ENCODE results near the gene MTCH1. TPM values are rescaled to one million over a fixed set of nuclear protein-coding genes. Genes with fewer than 3 reads are reported as not detected.

MTCH1 gene
- polyA plus RNA-seq, 2 of the 4 experiments (the other 2 are of a cell fraction): 65.4 to 112 TPM

DNA sequence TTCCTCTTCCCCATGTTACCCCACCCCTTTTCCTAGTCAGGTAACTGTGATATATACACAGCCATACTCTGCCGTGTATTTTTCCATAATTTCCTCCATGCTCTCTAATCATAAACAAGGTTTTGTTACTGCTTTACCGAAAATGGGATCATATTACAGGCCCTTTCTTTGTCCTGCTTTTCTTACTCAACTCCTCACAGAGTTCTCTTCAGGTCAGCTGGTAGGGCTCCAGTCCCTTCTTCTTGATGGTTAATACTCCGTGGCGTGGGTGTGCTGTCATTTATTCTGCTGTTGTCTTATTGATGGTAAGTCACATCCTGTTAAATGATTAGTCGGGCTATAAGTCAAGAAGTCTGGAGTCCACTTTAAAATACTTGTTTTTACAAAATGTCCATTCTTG lies 56.4 kb downstream of the MTCH1 start:
- Histone ChIP-seq H3K9me3 (no peaks in the 10 kb centered on the region), H3K4me3 (no peak overlapping the region), H3K4me1 (no peaks in the 10 kb centered on the region), H3K27ac (no peak overlapping the region), H3K4me2 (no peak overlapping the region)
- ATAC-seq (no peak), FAIRE-seq (no peak), DNase-seq (ENCODE audit: low read depth in 1 of 2, low spot score in 1 of 2) (no peak)
- POLR2A ChIA-PET: no interaction called here
- CTCF ChIA-PET: no interaction called here
- WGBS (ENCODE audit: missing lambda C conversion rate): 53% methylated on average over 5 of the region's 5 CpGs
- TF ChIP-seq, protein P1, sequence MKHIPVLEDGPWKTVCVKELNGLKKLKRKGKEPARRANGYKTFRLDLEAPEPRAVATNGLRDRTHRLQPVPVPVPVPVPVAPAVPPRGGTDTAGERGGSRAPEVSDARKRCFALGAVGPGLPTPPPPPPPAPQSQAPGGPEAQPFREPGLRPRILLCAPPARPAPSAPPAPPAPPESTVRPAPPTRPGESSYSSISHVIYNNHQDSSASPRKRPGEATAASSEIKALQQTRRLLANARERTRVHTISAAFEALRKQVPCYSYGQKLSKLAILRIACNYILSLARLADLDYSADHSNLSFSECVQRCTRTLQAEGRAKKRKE (CRISPR knock-in tag; IDR thresholded peaks at IDR 0.05; ENCODE audit: low read depth): no peak
- TF ChIP-seq, protein P2, sequence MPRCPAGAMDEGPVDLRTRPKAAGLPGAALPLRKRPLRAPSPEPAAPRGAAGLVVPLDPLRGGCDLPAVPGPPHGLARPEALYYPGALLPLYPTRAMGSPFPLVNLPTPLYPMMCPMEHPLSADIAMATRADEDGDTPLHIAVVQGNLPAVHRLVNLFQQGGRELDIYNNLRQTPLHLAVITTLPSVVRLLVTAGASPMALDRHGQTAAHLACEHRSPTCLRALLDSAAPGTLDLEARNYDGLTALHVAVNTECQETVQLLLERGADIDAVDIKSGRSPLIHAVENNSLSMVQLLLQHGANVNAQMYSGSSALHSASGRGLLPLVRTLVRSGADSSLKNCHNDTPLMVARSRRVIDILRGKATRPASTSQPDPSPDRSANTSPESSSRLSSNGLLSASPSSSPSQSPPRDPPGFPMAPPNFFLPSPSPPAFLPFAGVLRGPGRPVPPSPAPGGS (IDR thresholded peaks at IDR 0.05): no peak
- no peak for TF ChIP-seq JUN (IDR thresholded peaks at IDR 0.05)
- TF ChIP-seq CHD2 (IDR thresholded peaks at IDR 0.05; ENCODE audit: low read length, partially characterized antibody): no peak
- TF ChIP-seq FOXS1 (CRISPR knock-in tag; IDR thresholded peaks at IDR 0.05): no peak
- no peak for TF ChIP-seq NFE2L2 (conservative IDR thresholded peaks at IDR 0.05; ENCODE audit: low read length)
- TF ChIP-seq MAZ (IDR thresholded peaks at IDR 0.05; ENCODE audit: borderline replicate concordance, low read depth, low read length): no peak
- TF ChIP-seq, protein P3, sequence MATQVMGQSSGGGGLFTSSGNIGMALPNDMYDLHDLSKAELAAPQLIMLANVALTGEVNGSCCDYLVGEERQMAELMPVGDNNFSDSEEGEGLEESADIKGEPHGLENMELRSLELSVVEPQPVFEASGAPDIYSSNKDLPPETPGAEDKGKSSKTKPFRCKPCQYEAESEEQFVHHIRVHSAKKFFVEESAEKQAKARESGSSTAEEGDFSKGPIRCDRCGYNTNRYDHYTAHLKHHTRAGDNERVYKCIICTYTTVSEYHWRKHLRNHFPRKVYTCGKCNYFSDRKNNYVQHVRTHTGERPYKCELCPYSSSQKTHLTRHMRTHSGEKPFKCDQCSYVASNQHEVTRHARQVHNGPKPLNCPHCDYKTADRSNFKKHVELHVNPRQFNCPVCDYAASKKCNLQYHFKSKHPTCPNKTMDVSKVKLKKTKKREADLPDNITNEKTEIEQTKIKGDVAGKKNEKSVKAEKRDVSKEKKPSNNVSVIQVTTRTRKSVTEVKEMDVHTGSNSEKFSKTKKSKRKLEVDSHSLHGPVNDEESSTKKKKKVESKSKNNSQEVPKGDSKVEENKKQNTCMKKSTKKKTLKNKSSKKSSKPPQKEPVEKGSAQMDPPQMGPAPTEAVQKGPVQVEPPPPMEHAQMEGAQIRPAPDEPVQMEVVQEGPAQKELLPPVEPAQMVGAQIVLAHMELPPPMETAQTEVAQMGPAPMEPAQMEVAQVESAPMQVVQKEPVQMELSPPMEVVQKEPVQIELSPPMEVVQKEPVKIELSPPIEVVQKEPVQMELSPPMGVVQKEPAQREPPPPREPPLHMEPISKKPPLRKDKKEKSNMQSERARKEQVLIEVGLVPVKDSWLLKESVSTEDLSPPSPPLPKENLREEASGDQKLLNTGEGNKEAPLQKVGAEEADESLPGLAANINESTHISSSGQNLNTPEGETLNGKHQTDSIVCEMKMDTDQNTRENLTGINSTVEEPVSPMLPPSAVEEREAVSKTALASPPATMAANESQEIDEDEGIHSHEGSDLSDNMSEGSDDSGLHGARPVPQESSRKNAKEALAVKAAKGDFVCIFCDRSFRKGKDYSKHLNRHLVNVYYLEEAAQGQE (IDR thresholded peaks at IDR 0.05): no peak
- TF ChIP-seq, protein P4, sequence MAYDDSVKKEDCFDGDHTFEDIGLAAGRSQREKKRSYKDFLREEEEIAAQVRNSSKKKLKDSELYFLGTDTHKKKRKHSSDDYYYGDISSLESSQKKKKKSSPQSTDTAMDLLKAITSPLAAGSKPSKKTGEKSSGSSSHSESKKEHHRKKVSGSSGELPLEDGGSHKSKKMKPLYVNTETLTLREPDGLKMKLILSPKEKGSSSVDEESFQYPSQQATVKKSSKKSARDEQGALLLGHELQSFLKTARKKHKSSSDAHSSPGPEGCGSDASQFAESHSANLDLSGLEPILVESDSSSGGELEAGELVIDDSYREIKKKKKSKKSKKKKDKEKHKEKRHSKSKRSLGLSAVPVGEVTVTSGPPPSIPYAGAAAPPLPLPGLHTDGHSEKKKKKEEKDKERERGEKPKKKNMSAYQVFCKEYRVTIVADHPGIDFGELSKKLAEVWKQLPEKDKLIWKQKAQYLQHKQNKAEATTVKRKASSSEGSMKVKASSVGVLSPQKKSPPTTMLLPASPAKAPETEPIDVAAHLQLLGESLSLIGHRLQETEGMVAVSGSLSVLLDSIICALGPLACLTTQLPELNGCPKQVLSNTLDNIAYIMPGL (CRISPR knock-in tag; IDR thresholded peaks at IDR 0.05; ENCODE audit: borderline replicate concordance): no peak

DNA sequence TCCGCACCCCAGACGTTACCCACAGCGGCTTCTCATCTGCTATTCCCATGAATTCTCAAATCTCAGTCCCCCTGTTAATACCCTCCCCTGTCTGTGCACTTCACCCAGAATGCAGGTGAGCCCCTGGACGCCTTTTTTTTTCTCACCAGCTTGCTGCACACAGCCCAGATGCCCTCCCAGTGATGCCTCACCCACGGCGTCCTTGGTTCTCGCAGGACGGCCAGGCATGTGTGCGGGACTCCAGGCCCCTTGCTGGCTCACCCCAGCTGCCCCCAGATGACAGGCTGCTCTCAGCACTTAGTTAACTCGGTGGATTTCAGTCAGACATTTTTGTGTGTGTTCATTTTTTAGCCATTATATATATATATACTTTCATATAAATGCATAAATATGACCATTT lies 56.8 kb downstream of the MTCH1 start:
- no peak overlapping the region for H3K27ac ChIP-seq
- 79% methylated on average over 10 of the region's 10 CpGs for WGBS (ENCODE audit: missing lambda C conversion rate)
- no peaks in the 10 kb centered on the region for H3K9me3 ChIP-seq
- POLR2A ChIA-PET: no interaction called here
- H3K4me1 ChIP-seq: no peaks in the 10 kb centered on the region
- DNase-seq (ENCODE audit: low read depth in 1 of 2, low spot score in 1 of 2): no peak
- FAIRE-seq: no peak
- ATAC-seq: no peak
- H3K4me3 ChIP-seq: no peak overlapping the region
- H3K4me2 ChIP-seq: no peak overlapping the region
- CTCF ChIA-PET: no interaction called here
- TF ChIP-seq MAZ (IDR thresholded peaks at IDR 0.05; ENCODE audit: borderline replicate concordance, low read depth, low read length) (no peak), FOSL2 (IDR thresholded peaks at IDR 0.05) (no peak), FOSL2 (CRISPR knock-in tag; IDR thresholded peaks at IDR 0.05) (no peak), EHF (CRISPR knock-in tag; IDR thresholded peaks at IDR 0.05) (no peak), GATA3 (IDR thresholded peaks at IDR 0.05; ENCODE audit: borderline replicate concordance) (no peak), FOSB (CRISPR knock-in tag; IDR thresholded peaks at IDR 0.05) (no peak), SREBF2 (IDR thresholded peaks at IDR 0.05) (no peak), ESRRA (IDR thresholded peaks at IDR 0.05; ENCODE audit: borderline replicate concordance, low read length) (no peak), CEBPB (IDR thresholded peaks at IDR 0.05) (no peak), PHF8 (IDR thresholded peaks at IDR 0.05; ENCODE audit: borderline replicate concordance, low read depth) (no peak), HOXB13 (CRISPR knock-in tag; IDR thresholded peaks at IDR 0.05; ENCODE audit: low read depth) (no peak)
- TF ChIP-seq, protein P2 (IDR thresholded peaks at IDR 0.05): no peak

Measured in A549 (cell line).